RWPE1 (cell line): ENCODE results near the gene IGFN1.

ENCODE experiments used
- CTCF ChIA-PET: fragments of 350-600 bp; sonication (Branson Sonifier 250); formaldehyde crosslinking; extraction: SDS; loops from one replicate; lab custom pipeline; 2021; lab: Yijun Ruan, JAX
- POLR2A ChIA-PET: fragments of 400-600 bp; formaldehyde crosslinking; extraction: SDS; loops from one replicate; lab custom pipeline; 2020; ENCODE audit warnings: antibody characterized with exemption; ENCODE audit not compliant: low non-redundant PET; lab: Yijun Ruan, JAX
- DNase-seq: peaks from one replicate; pipeline ENCODE4 v3.0.0; 2012; ENCODE audit warnings: low spot score
- H3K27ac ChIP-seq: fragments of 450-650 bp; 2 replicates; pipeline ENCODE4 v1.5.1; 2017
- TF ChIP-seq, protein P1 (sequence below): fragments of 450-650 bp; conservative IDR thresholded peaks from 2 replicates; pipeline ENCODE4 v1.5.1; 2017; ENCODE audit warnings: low read depth, mild to moderate bottlenecking

IGFN1 gene

DNA sequence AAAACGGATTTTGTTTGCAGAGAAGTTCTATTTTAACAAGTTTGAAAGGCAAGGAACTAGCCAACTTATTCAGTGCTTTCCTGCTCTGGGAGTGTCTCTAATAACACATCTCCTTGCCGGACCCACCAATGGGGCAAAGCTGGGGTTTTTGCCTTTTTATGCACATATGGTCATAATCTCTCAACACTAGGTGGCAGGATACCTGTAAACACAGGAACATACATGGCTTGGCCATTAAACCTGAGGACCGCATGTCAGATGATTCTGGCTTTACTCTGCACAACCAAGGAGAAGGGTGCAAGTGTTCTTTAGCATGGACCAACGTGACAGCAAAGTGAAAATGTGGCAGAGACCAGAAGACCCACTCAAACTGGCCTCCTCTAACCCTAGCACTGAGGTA is 41.2 kb upstream of the IGFN1 start:
- peak; percentile 82 for DNase-seq
- CTCF ChIA-PET: interaction anchor here (0.6 to 3.4 kb wide), 18 partner anchors 10 to 926 kb away, joined by 3 to 30 read pairs (median 3); partner anchors contain the start of gene ASCL5
- POLR2A ChIA-PET: no interaction called here
- H3K27ac ChIP-seq: no peak overlapping the region
- TF ChIP-seq, protein P1, sequence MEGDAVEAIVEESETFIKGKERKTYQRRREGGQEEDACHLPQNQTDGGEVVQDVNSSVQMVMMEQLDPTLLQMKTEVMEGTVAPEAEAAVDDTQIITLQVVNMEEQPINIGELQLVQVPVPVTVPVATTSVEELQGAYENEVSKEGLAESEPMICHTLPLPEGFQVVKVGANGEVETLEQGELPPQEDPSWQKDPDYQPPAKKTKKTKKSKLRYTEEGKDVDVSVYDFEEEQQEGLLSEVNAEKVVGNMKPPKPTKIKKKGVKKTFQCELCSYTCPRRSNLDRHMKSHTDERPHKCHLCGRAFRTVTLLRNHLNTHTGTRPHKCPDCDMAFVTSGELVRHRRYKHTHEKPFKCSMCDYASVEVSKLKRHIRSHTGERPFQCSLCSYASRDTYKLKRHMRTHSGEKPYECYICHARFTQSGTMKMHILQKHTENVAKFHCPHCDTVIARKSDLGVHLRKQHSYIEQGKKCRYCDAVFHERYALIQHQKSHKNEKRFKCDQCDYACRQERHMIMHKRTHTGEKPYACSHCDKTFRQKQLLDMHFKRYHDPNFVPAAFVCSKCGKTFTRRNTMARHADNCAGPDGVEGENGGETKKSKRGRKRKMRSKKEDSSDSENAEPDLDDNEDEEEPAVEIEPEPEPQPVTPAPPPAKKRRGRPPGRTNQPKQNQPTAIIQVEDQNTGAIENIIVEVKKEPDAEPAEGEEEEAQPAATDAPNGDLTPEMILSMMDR: no peak; the same call in 1 of the 2 replicates

DNA sequence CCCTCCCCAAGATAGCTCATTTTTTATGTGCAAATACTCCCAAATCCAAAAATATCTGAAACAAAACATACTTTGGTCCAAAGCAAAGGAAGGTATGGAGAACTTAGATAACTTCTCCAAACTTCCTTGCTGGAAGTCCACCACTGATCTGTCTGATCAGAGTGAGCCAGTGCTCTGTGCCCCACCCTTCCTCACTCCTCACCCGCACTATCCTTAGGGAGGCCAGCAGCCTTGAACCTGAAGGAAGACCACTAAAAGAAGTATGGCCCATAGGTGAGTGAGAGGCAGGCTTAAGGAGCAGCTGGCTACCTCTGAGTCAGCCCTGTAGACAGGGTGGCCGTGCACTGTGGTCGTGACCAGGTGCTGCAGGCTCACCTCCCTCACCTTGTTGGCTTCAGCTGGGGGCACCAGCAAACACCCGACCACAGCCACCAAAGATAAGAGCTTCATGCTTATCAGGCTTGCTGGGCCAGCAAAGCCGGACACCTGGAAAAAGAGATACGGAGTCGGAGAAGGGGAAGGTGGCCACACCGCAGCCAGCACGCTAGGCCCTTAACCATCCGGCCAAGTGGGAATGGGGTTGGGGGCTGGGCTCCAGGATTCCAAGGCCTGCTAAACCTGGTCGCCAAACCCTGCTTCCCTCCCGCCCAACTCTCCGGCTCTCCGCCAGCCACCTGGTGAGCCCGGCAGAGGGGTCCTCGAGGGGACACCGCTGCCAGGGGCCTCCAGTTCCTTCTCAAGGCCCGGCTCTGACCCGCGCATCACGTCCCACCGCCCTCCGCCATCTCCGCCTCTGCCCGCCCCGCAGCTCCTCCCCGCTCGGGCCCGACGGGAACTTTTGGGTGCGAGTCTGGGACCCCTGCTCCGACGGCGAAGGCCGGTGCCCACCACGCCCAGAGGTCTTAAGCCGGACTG is 36.9 kb upstream of the IGFN1 start:
- no peak for DNase-seq
- peak overlapping the region; percentile 69 for H3K27ac ChIP-seq
- ChIA-PET CTCF (interaction anchor here (0.5 to 1.5 kb wide), 6 partner anchors 18 to 283 kb away, joined by 3 to 14 read pairs (median 4); no protein-coding TSS in a partner anchor), POLR2A (interaction anchor here (0.5 kb wide), 1 partner anchor 17 kb away, joined by 3 read pairs; no protein-coding TSS in a partner anchor)
- TF ChIP-seq, protein P1: no peak

DNA sequence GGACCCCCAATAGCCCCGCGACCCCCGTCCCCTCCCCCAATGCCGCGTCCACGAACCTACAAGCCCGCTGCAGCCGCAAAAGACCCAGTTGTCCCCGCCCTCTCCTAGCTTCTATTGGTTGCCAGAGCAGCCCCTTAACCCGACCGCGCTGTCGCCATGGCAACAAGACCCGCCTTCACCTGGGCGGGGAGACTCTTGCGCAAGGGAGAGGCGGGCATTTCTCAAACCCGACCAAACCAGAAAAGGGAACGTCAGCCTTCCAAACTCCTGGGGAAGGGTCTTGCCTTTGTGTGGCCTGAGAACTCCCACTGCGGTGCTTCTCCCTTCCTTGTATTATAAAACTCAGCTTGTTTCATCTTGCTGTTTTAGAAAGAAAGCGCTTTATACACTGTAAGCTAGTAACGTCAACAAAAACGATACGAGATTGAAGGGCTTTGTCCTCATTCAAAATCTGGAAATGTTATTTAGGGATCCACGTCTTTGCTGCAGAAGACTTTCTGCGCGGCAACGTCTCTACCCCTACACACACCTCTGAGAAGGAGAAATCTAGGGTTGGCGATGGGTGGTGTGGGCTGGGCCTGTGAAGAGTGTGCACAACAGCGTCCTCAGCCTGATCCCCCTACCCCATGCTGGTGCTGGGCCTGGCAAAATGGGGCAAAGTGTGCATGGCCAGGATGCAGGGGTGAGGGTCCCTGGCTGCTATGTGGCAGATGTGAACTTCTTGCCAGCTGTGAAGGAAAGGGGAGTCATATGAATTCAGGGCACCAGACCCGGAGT is 36.0 kb upstream of the IGFN1 start, which contains the start of gene TMEM9:
Gene TMEM9, minus strand, starts transcription at position 86 of the 777 bp plus-strand sequence. CDS start 551 bp downstream, outside the sequence.
- peak; percentile 100 for DNase-seq
- CTCF ChIA-PET: interaction anchor here (0.5 to 1.5 kb wide), 5 partner anchors 17 to 282 kb away, joined by 3 to 14 read pairs (median 4); no protein-coding TSS in a partner anchor
- POLR2A ChIA-PET: interaction anchor here (0.5 kb wide), 1 partner anchor 18 kb away, joined by 3 read pairs; no protein-coding TSS in a partner anchor
- TF ChIP-seq, protein P1: no peak
- peak within 1 kb of the TSS; percentile 69 for H3K27ac ChIP-seq

DNA sequence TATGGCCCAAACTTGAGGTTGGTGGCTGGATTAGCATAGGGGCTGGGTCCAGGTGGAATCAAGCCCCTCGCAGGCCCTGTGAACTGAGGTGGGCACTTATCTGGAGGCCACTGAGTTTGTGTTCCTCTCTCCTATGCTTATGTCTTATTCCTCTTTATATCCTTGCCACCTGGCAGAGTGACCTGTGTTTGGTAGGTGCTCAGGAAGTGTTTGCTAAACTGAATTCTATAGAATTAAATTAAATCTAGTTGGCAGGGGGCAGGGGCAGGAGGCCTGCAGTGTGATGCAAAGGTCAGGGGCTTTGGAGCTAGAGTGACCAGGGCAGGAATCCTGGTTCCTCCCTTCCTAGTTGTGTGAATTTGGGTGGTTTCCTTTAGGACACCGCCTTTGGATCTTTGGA is 35.3 kb upstream of the IGFN1 start:
- H3K27ac ChIP-seq: no peak overlapping the region
- TF ChIP-seq, protein P1: no peak
- DNase-seq: no peak
- ChIA-PET CTCF (no interaction called here), POLR2A (no interaction called here)

DNA sequence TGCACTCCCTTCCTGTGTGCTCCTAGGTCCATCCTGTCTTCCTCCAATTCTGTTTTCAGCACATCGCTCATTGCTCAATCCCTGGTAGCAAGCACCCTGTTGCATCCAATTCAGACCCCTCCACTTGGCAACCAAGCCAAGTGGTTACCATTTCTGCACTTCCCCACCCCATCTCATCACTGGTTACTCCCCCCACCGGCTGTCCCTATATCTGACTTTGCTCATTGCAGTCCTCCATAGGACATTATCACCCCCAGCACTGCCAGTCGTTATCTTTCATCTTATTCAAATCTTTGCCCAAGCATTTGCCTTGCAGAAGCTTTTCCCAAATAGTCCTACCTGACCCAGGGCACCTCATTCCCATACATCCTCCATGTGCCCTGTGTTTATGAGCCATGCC is 34.3 kb upstream of the IGFN1 start:
- H3K27ac ChIP-seq: no peak overlapping the region
- TF ChIP-seq, protein P1: no peak
- ChIA-PET CTCF (interaction anchor here (0.6 to 1.7 kb wide), 3 partner anchors 9 to 18 kb away, joined by 4 read pairs; no protein-coding TSS in a partner anchor), POLR2A (interaction anchor here (0.5 to 0.6 kb wide), 2 partner anchors 758 to 1186 kb away, joined by 3 to 10 read pairs; no protein-coding TSS in a partner anchor)
- DNase-seq: no peak
